Activated naive CD4-positive, alpha-beta T cell treated with Interleukin-2 at 50 U/mL for 16 hours (primary cell): ENCODE results near the gene ERICH3.

ENCODE experiments used
- DNase-seq: peaks from one replicate; pipeline ENCODE4 v3.0.0-alpha.2; 2020

Gene ERICH3

GRCh38 chr1:74587888-74588287 lies 85.7 kb downstream of the ERICH3 start:
- DNase-seq = no peak

GRCh38 chr1:74586253-74586897 lies 87.2 kb downstream of the ERICH3 start:
- no peak for DNase-seq

- no peak for DNase-seq
Measured at GRCh38 chr1:74584185-74584584, 89.4 kb downstream of the ERICH3 start.

GRCh38 chr1:74583397-74583796 lies 90.2 kb downstream of the ERICH3 start:
- DNase-seq = no peak

GRCh38 chr1:74579425-74579824 lies 94.2 kb downstream of the ERICH3 start:
- DNase-seq = no peak

- DNase-seq = no peak
Measured at GRCh38 chr1:74578101-74578500, 95.5 kb downstream of the ERICH3 start.

GRCh38 chr1:74571891-74572290 lies 101.7 kb downstream of the ERICH3 start:
- DNase-seq = no peak

- no peak for DNase-seq
Measured at GRCh38 chr1:74571493-74571800, 102.1 kb downstream of the ERICH3 start.

- DNase-seq = no peak
Measured at GRCh38 chr1:74570797-74571492, 102.6 kb downstream of the ERICH3 start.

- no peak for DNase-seq
Measured at GRCh38 chr1:74549932-74550331, 123.7 kb downstream of the ERICH3 start.

- no peak for DNase-seq
Measured at GRCh38 chr1:74548961-74549750, 124.4 kb downstream of the ERICH3 start.

GRCh38 chr1:74545821-74546220 lies 127.8 kb downstream of the ERICH3 start:
- no peak for DNase-seq

- DNase-seq = no peak
Measured at GRCh38 chr1:74534241-74534640, 139.4 kb downstream of the ERICH3 start.

GRCh38 chr1:74531796-74532195 lies 141.8 kb downstream of the ERICH3 start:
- no peak for DNase-seq

- no peak for DNase-seq
Measured at GRCh38 chr1:74530892-74531291, 142.7 kb downstream of the ERICH3 start.

GRCh38 chr1:74528123-74528522 lies 145.5 kb downstream of the ERICH3 start:
- no peak for DNase-seq

- DNase-seq = no peak
Measured at GRCh38 chr1:74526708-74527107, 146.9 kb downstream of the ERICH3 start.

- no peak for DNase-seq
Measured at GRCh38 chr1:74523873-74524480, 149.6 kb downstream of the ERICH3 start.

- DNase-seq = no peak
Measured at GRCh38 chr1:74522148-74522547, 151.4 kb downstream of the ERICH3 start.
